ENCODE measurements around the gene IRF9.

Gene IRF9

DNA sequence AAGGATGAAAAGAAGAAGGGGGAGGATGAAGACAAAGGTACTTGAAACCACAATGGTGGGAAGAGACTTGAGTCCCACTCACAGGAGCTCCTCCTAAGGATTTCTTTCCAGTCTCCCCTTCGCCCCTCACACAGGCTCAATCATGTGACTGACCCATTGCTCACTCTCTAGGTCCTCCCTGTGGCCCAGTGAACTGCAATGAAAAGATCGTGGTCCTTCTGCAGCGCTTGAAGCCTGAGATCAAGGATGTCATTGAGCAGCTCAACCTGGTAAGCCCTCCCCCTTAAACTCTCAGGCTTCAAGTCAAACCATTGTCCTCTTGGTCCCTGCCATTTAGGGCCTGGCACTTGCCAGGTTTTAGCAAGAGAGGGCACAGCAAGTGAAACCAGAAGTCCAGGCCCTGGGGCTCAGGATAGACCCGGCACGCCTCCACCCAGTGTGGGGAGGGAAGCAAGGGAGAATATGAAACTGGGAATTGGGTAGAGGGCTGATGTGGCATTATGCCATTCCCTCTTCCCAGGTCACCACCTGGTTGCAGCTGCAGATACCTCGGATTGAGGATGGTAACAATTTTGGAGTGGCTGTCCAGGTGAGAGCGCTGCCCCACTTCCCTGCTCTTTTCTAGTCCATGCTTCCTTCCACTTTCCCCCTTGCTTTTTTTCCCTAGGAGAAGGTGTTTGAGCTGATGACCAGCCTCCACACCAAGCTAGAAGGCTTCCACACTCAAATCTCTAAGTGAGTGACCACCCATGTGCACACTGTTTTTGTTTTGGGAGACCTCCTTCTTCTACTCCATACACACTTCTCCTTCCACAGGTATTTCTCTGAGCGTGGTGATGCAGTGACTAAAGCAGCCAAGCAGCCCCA lies 23.3 kb upstream of the IRF9 start:
- peak overlapping the region; percentile 15 for H3K27ac ChIP-seq
- H3K27me3 ChIP-seq = no peaks in the 10 kb centered on the region
- TF ChIP-seq, protein P1, sequence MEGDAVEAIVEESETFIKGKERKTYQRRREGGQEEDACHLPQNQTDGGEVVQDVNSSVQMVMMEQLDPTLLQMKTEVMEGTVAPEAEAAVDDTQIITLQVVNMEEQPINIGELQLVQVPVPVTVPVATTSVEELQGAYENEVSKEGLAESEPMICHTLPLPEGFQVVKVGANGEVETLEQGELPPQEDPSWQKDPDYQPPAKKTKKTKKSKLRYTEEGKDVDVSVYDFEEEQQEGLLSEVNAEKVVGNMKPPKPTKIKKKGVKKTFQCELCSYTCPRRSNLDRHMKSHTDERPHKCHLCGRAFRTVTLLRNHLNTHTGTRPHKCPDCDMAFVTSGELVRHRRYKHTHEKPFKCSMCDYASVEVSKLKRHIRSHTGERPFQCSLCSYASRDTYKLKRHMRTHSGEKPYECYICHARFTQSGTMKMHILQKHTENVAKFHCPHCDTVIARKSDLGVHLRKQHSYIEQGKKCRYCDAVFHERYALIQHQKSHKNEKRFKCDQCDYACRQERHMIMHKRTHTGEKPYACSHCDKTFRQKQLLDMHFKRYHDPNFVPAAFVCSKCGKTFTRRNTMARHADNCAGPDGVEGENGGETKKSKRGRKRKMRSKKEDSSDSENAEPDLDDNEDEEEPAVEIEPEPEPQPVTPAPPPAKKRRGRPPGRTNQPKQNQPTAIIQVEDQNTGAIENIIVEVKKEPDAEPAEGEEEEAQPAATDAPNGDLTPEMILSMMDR (IDR thresholded peaks at IDR 0.05) = no peak
- peaks cover 45 to 52% of the 10 kb centered on the region in 2 experiments for H3K4me1 ChIP-seq (ENCODE audit: control insufficient read depth in 1 of 2, insufficient read depth in 1 of 2, low read depth in 1 of 2, low read length in 1 of 2)
- peak overlapping the region; percentile 1 to 98 for H3K4me3 ChIP-seq (ENCODE audit: low read depth in 1 of 2, low read length in 1 of 2)
- no peaks in the 10 kb centered on the region for H3K9me3 ChIP-seq
- H3K36me3 ChIP-seq = peaks cover 27% of the 10 kb centered on the region

DNA sequence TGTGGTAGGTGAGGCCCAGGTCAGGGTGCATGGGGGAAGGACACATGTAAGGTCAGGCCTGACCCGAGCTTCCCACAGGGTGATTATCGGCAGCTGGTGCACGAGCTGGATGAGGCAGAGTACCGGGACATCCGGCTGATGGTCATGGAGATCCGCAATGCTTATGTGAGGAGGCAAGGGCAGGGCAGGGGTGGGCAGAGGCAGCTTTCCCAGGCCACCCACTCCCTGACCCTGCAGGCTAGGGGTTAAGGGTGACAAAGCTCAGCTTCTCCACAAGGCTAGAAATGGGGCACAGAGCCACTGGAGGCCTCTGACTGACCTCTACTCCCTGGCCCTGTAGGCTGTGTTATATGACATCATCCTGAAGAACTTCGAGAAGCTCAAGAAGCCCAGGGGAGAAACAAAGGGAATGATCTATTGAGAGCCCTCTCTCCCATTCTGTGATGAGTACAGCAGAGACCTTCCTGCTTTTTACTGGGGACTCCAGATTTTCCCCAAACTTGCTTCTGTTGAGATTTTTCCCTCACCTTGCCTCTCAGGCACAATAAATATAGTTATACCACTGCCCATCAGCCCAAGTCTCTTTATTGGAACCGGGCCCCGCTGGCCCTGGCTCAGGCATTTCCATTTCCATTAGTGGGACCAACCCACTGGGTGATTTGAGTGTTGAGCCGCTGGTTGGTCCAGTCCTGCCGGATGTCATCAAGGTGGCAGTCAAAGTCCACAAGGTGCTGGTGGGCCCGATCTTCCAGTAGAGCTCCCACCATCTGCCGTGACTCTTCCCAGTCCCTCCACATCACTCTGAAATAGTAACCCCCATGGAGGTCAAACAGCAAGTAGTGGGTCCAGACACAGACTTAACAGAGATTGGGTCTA lies 22.4 kb upstream of the IRF9 start:
- Histone ChIP-seq H3K27me3 (no peaks in the 10 kb centered on the region), H3K4me1 (ENCODE audit: control insufficient read depth in 1 of 2, insufficient read depth in 1 of 2, low read depth in 1 of 2, low read length in 1 of 2) (peaks cover 45 to 52% of the 10 kb centered on the region in 2 experiments), H3K27ac (peak overlapping the region; percentile 15), H3K9me3 (no peaks in the 10 kb centered on the region), H3K36me3 (peaks cover 27% of the 10 kb centered on the region), H3K4me3 (ENCODE audit: low read depth in 1 of 2, low read length in 1 of 2) (no peak overlapping the region)
- TF ChIP-seq, protein P1 (IDR thresholded peaks at IDR 0.05) = no peak

DNA sequence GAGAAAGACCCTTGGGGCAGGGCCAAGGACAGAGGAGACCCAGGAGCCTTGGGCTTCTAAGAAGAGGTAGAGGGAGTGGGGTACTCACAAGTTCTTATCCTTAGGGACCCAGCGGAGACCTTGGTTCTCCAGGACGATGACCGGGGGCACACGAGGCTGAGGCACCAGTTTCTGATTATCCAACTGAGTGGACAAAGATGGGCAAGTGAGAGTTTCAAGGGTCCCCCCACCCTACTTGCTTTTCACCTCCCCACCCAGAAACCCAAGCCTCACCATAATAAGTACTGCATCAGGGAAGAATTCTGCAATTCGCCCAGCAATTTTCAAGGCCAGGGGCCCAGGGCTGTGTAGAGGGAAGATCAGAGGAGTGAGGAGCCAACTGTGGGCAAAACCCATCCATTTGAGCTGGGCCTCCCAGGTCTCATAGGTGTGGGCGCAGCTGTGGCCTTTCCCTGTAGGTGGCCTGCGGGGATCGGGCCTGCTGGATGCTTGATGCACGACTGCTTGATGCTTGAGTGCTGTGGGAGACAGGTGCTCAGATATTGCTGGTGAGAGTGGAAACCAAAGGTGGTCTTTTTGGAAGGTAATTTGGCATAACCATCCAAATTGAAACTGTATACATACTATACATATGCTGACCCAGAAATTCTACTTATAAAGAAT lies 21.7 kb upstream of the IRF9 start:
- H3K4me1 ChIP-seq (ENCODE audit: control insufficient read depth in 1 of 2, insufficient read depth in 1 of 2, low read depth in 1 of 2, low read length in 1 of 2) = peaks cover 45 to 52% of the 10 kb centered on the region in 2 experiments
- H3K27ac ChIP-seq = no peak overlapping the region

DNA sequence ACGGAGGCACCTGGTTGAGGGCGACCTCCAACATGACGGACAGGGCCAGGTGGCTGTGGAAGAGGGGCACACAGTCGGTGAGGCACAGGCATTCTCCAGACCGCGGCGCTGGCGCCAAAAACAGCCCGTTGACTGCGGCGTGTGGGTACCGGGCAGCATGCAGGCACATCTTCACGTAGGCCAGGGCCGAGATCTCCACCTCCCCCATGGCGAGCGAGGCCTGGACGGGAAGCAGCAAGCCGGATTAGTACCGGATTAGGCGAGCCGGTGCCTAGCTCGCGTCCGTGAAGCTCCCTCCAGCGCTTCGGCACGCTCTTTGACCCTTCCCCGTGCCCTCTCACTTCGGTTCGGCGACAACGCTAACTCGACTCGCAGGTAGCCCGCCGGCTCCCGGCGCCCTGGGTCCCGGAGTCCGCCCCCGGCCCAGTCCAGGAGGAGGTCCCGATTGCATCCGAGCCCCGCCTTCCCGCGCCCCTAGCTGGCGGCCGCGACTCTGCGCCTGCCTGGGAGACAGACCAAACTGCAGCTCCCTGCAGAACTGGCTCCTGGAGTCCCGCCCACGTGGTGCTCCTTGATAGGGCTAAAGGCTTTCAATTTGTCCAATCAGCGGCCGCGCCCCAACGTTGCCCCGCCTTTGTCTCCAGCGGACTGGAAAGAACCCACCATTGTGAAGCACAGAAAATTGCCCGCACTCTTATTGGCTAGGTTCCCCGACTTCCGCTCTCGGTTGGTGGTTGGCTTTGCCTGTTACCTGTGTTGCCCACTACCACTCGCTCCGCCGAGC lies 19.8 kb upstream of the IRF9 start, which contains the start of gene EMC9:
EMC9 (minus strand) TSS at position 495 of the 784 bp plus-strand sequence; CDS start at position 208, 287 bp downstream.
- peaks cover 27% of the 10 kb centered on the region for H3K36me3 ChIP-seq
- peaks cover 50 to 55% of the 10 kb centered on the region in 2 experiments for H3K4me1 ChIP-seq (ENCODE audit: control insufficient read depth in 1 of 2, insufficient read depth in 1 of 2, low read depth in 1 of 2, low read length in 1 of 2)
- peak within 1 kb of the TSS; percentile 86 for H3K27ac ChIP-seq
- no peaks in the 10 kb centered on the region for H3K9me3 ChIP-seq
- H3K4me3 ChIP-seq (ENCODE audit: low read depth in 1 of 2, low read length in 1 of 2) = peak within 1 kb of the TSS; percentile 66 to 83
- TF ChIP-seq, protein P1 (IDR thresholded peaks at IDR 0.05) = peak; percentile 93
- H3K27me3 ChIP-seq = no peaks in the 10 kb centered on the region

More for the DNA sequence above, 21.7 kb upstream of the IRF9 start:
- Histone ChIP-seq H3K36me3 (peaks cover 27% of the 10 kb centered on the region), H3K9me3 (no peaks in the 10 kb centered on the region), H3K4me3 (ENCODE audit: low read depth in 1 of 2, low read length in 1 of 2) (no peak overlapping the region), H3K27me3 (no peaks in the 10 kb centered on the region)
- TF ChIP-seq, protein P1 (IDR thresholded peaks at IDR 0.05) = no peak
